ENCODE data around the gene KRTAP5-5. TPM values are rescaled to one million over a fixed set of nuclear protein-coding genes. Genes with fewer than 3 reads are reported as not detected.

KRTAP5-5 gene
- total RNA-seq, 1 experiment from 2014 or later = not detected

- ChIA-PET POLR2A (no interaction called here), CTCF (interaction anchor here (2.4 kb wide), 1 partner anchor 23 kb away, joined by 8 read pairs; no protein-coding TSS in a partner anchor)
- H3K9me3 ChIP-seq = 0 out of 2 replicates have a peak, but pooled peaks cover 3% of the 10 kb centered on the region
- no peaks in the 10 kb centered on the region for H3K9me3 Mint-ChIP-seq (ENCODE audit: unreplicated experiment)
- no peaks in the 10 kb centered on the region for H3K27me3 Mint-ChIP-seq (ENCODE audit: insufficient read depth, unreplicated experiment)
- no peak for DNase-seq
- H3K36me3 ChIP-seq (ENCODE audit: control insufficient read depth, insufficient read depth, low read length) = no peaks in the 10 kb centered on the region
- H3K36me3 Mint-ChIP-seq (ENCODE audit: insufficient read depth, unreplicated experiment) = no peaks in the 10 kb centered on the region
- intact Hi-C loops (cut with micrococcal nuclease; ENCODE audit: unreplicated experiment) = no loop called here
- no peak overlapping the region for H3K27ac Mint-ChIP-seq (ENCODE audit: unreplicated experiment)
- no peak overlapping the region for H3K4me3 ChIP-seq (ENCODE audit: low read depth, low read length)
- BruUV-seq (replicated peaks) = no TSS peak
- H3K4me3 Mint-ChIP-seq (ENCODE audit: unreplicated experiment) = no peak overlapping the region
- no peaks in the 10 kb centered on the region for H3K27me3 ChIP-seq (replicated peaks; ENCODE audit: control insufficient read depth, insufficient read depth, low read length)
- H3K4me1 ChIP-seq = peaks cover 42% of the 10 kb centered on the region
- peaks cover 38% of the 10 kb centered on the region for H3K4me1 Mint-ChIP-seq (ENCODE audit: low read depth, unreplicated experiment)
- no peak for TF ChIP-seq CTCF (IDR thresholded peaks at IDR 0.05; ENCODE audit: insufficient read depth in 1 of 2, low read depth in 1 of 2, low read length in 1 of 2, severe bottlenecking in 1 of 2, unreplicated experiment in 1 of 2)
Measured at GRCh38 chr11:1675536-1676228, 46.1 kb downstream of the KRTAP5-5 start.

GRCh38 chr11:1676229-1676740 lies 46.7 kb downstream of the KRTAP5-5 start:
- H3K9me3 Mint-ChIP-seq (ENCODE audit: unreplicated experiment) = no peaks in the 10 kb centered on the region
- no peaks in the 10 kb centered on the region for H3K27me3 Mint-ChIP-seq (ENCODE audit: insufficient read depth, unreplicated experiment)
- Histone ChIP-seq H3K9me3 (0 out of 2 replicates have a peak, but pooled peaks cover 3% of the 10 kb centered on the region), H3K4me3 (ENCODE audit: low read depth, low read length) (no peak overlapping the region), H3K36me3 (ENCODE audit: control insufficient read depth, insufficient read depth, low read length) (no peaks in the 10 kb centered on the region), H3K4me1 (peaks cover 42% of the 10 kb centered on the region), H3K27me3 (replicated peaks; ENCODE audit: control insufficient read depth, insufficient read depth, low read length) (no peaks in the 10 kb centered on the region)
- intact Hi-C loops (cut with micrococcal nuclease; ENCODE audit: unreplicated experiment) = no loop called here
- peaks cover 38% of the 10 kb centered on the region for H3K4me1 Mint-ChIP-seq (ENCODE audit: low read depth, unreplicated experiment)
- ChIA-PET CTCF (interaction anchor here (1.4 to 2.4 kb wide), 2 partner anchors 15 to 24 kb away, joined by 7 to 8 read pairs; no protein-coding TSS in a partner anchor), POLR2A (no interaction called here)
- H3K27ac Mint-ChIP-seq (ENCODE audit: unreplicated experiment) = no peak overlapping the region
- no peak for DNase-seq
- H3K4me3 Mint-ChIP-seq (ENCODE audit: unreplicated experiment) = no peak overlapping the region
- no peak for TF ChIP-seq CTCF (IDR thresholded peaks at IDR 0.05; ENCODE audit: insufficient read depth in 1 of 2, low read depth in 1 of 2, low read length in 1 of 2, severe bottlenecking in 1 of 2, unreplicated experiment in 1 of 2)
- BruUV-seq (replicated peaks) = no TSS peak
- H3K36me3 Mint-ChIP-seq (ENCODE audit: insufficient read depth, unreplicated experiment) = no peaks in the 10 kb centered on the region

GRCh38 chr11:1679881-1680280 lies 50.3 kb downstream of the KRTAP5-5 start:
- Histone ChIP-seq H3K36me3 (ENCODE audit: control insufficient read depth, insufficient read depth, low read length) (no peaks in the 10 kb centered on the region), H3K9me3 (0 out of 2 replicates have a peak, but pooled peaks cover 3% of the 10 kb centered on the region), H3K4me1 (peaks cover 26% of the 10 kb centered on the region), H3K4me3 (ENCODE audit: low read depth, low read length) (no peak overlapping the region), H3K27me3 (replicated peaks; ENCODE audit: control insufficient read depth, insufficient read depth, low read length) (no peaks in the 10 kb centered on the region)
- CTCF ChIA-PET = no interaction called here
- Mint-ChIP-seq H3K4me3 (ENCODE audit: unreplicated experiment) (no peak overlapping the region), H3K9me3 (ENCODE audit: unreplicated experiment) (no peaks in the 10 kb centered on the region), H3K4me1 (ENCODE audit: low read depth, unreplicated experiment) (peaks cover 13% of the 10 kb centered on the region), H3K27ac (ENCODE audit: unreplicated experiment) (no peak overlapping the region), H3K27me3 (ENCODE audit: insufficient read depth, unreplicated experiment) (no peaks in the 10 kb centered on the region), H3K36me3 (ENCODE audit: insufficient read depth, unreplicated experiment) (no peaks in the 10 kb centered on the region)
- peak in 1 of 2 experiments; percentile 14 for DNase-seq
- POLR2A ChIA-PET = no interaction called here
- intact Hi-C loops (cut with micrococcal nuclease; ENCODE audit: unreplicated experiment) = no loop called here
- BruUV-seq (replicated peaks) = no TSS peak
- no peak for TF ChIP-seq CTCF (IDR thresholded peaks at IDR 0.05; ENCODE audit: insufficient read depth in 1 of 2, low read depth in 1 of 2, low read length in 1 of 2, severe bottlenecking in 1 of 2, unreplicated experiment in 1 of 2)

Other genes with a start within 250 kb of the KRTAP5-5 start
- 32.8 and 35.9 TPM in 2 replicates for gene BRSK2, start 239.8 kb upstream of the KRTAP5-5 start, total RNA-seq (2022)
- 29.6 and 32.7 TPM in 2 replicates for gene MOB2, start 143.0 kb upstream of the KRTAP5-5 start, total RNA-seq (2022)
- 7.7 and 12.1 TPM in 2 replicates for gene DUSP8, start 57.5 kb upstream of the KRTAP5-5 start, total RNA-seq (2022)
- not detected in 2 replicates for gene KRTAP5-1, start 44.5 kb upstream of the KRTAP5-5 start, total RNA-seq (2022)
- not detected in 2 replicates for gene KRTAP5-2, start 31.5 kb upstream of the KRTAP5-5 start, total RNA-seq (2022)
- gene KRTAP5-3, start 21.3 kb upstream of the KRTAP5-5 start, total RNA-seq (2022) = not detected in 2 replicates
- gene KRTAP5-4, start 7.6 kb upstream of the KRTAP5-5 start, total RNA-seq (2022) = not detected in 2 replicates
- not detected in 2 replicates for gene KRTAP5-6, start 67.4 kb downstream of the KRTAP5-5 start, total RNA-seq (2022)
- 1.3 and 2.7 TPM in 2 replicates for gene IFITM10, start 120.8 kb downstream of the KRTAP5-5 start, total RNA-seq (2022)
- 328 and 335 TPM in 2 replicates for gene CTSD, start 134.2 kb downstream of the KRTAP5-5 start, total RNA-seq (2022)
- gene SYT8, start 205.2 kb downstream of the KRTAP5-5 start, total RNA-seq (2022) = 11.3 and 14.9 TPM in 2 replicates
- 5.7 and 8.6 TPM in 2 replicates for gene TNNI2, start 209.2 kb downstream of the KRTAP5-5 start, total RNA-seq (2022)
- 1.5 TPM in 1 of 2 replicates, not detected in the other for gene LSP1, start 223.3 kb downstream of the KRTAP5-5 start, total RNA-seq (2022)